ENCODE measurements around the gene KCNG4.

The KCNG4 gene

DNA sequence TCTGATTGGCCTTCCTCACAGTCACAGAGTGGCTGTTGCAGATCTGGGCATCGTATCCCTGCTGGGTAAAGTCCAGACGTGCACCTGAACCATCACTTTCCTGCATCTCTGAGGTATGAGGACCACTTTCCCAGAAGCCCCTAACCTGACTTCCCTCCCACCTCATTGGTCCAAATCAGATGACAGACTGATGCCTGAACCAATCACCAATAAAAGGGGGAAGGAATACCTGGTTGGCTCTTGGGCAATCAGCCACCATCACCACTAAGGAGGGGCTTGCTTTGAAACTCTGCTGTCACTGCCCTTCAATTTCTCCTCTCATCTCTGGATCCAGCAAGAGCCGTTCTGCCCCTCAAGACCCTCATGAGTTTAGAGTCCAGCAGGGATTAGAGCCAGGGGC, 41.3 kb upstream of the KCNG4 start:
- TF ChIP-seq, protein P1, sequence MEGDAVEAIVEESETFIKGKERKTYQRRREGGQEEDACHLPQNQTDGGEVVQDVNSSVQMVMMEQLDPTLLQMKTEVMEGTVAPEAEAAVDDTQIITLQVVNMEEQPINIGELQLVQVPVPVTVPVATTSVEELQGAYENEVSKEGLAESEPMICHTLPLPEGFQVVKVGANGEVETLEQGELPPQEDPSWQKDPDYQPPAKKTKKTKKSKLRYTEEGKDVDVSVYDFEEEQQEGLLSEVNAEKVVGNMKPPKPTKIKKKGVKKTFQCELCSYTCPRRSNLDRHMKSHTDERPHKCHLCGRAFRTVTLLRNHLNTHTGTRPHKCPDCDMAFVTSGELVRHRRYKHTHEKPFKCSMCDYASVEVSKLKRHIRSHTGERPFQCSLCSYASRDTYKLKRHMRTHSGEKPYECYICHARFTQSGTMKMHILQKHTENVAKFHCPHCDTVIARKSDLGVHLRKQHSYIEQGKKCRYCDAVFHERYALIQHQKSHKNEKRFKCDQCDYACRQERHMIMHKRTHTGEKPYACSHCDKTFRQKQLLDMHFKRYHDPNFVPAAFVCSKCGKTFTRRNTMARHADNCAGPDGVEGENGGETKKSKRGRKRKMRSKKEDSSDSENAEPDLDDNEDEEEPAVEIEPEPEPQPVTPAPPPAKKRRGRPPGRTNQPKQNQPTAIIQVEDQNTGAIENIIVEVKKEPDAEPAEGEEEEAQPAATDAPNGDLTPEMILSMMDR (IDR thresholded peaks at IDR 0.05; ENCODE audit: low read depth, low read length): no peak
- H3K4me3 ChIP-seq (replicated peaks in 1 of 2; ENCODE audit: low read depth in 2 of 2, low read length in 2 of 2): no peak overlapping the region
- DNase-seq (ENCODE audit: low read depth in 2 of 2): peak; percentile 34 to 35

DNA sequence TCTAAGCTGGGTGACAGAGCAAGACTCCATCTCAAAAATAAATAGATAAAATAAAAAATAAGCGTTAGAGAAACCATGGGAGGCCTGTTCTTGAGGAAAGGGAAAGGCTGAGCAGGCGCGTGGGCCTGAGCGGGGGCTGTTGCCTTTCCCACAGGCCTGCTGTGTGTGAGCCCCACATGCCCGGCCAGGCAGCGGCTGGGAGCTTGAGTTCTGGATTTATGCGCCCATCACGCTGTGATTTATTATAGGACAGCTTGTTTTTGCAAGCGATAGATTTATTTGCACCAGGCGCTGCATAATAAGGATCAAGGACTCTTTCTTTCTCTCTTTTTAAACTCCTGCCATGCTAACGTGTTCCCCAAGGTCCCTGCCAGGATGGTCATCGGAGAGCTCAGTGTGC, 40.1 kb upstream of the KCNG4 start:
- TF ChIP-seq, protein P1 (IDR thresholded peaks at IDR 0.05; ENCODE audit: low read depth, low read length): no peak
- no peak overlapping the region for H3K4me3 ChIP-seq (replicated peaks in 1 of 2; ENCODE audit: low read depth in 2 of 2, low read length in 2 of 2)
- DNase-seq (ENCODE audit: low read depth in 2 of 2): no peak

DNA sequence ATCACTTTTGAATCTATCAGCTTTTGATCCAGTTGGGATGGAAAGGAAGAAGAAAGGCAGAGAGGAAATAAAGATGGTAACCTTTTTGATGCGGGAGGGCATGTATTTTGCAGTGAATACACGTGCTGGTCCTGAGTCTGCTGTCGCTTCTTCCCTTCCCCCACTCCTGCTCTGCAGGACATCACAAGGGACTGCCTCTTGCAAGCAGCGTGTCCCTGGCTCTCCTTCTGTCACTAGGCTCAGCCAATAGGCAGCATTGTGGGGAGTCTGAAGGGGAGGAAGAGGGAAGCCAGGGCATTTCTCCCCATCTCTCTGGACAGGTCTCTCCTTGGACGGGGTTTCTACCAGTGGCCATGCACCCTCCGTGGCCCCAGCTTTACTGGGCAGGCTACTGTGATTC, 39.2 kb upstream of the KCNG4 start:
- H3K4me3 ChIP-seq (replicated peaks in 1 of 2; ENCODE audit: low read depth in 2 of 2, low read length in 2 of 2): no peak overlapping the region
- TF ChIP-seq, protein P1 (IDR thresholded peaks at IDR 0.05; ENCODE audit: low read depth, low read length): no peak
- no peak for DNase-seq (ENCODE audit: low read depth in 2 of 2)

DNA sequence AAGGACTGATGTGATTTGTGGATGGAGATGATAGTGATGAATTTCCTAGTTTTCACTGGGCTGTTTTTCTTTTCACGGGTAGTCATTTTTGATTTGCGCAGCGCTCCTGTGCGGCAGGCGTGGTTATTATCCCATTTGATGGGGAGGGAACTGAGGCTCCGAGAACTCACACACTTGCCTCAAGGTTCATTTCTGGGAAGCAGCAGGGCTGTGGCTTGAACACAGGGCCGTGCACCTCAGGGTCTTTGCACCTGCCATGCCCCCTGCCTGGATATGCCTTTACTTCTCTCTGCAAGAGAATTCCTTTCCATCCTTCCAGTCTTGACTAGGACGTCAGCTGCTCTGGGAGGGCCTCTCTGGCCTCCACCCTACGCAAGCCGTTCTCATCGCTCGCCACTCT, 38.5 kb upstream of the KCNG4 start:
- TF ChIP-seq, protein P1 (IDR thresholded peaks at IDR 0.05; ENCODE audit: low read depth, low read length): no peak
- H3K4me3 ChIP-seq (replicated peaks in 1 of 2; ENCODE audit: low read depth in 2 of 2, low read length in 2 of 2): no peak overlapping the region

DNA sequence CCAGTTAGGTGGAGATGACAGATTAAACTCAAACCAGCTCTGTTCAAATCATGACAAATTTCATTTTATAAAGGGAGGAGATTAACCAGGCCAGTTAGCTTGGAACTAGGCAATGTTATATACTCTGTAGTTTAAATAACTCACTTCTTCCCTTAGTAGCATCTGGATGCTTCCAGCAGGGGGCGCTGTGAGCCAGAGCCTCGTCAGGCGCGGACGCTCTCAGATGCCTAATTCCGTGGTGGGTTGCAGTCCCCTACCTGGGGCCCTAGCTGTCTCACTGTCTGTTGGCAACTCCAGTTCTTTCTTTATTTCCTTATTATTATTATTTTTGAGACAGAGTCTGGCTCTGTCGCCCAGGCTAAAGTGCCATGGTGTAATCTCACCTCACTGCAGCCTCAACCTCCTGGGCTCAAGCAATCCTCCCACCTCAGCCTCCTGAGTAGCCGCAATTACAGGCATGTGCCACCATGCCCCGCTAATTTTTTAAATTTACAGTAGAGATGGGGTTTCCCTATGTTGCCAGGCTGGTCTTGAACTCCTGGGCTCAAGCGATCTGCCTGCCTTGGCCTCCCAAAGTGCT, 37.5 kb upstream of the KCNG4 start:
- peak; percentile 60 to 67 for DNase-seq (ENCODE audit: low read depth in 2 of 2)
- TF ChIP-seq, protein P1 (IDR thresholded peaks at IDR 0.05; ENCODE audit: low read depth, low read length): peak; percentile 87
- H3K4me3 ChIP-seq (replicated peaks in 1 of 2; ENCODE audit: low read depth in 2 of 2, low read length in 2 of 2): no peak overlapping the region

More for the DNA sequence above, 38.5 kb upstream of the KCNG4 start:
- DNase-seq (ENCODE audit: low read depth in 2 of 2): no peak

DNA sequence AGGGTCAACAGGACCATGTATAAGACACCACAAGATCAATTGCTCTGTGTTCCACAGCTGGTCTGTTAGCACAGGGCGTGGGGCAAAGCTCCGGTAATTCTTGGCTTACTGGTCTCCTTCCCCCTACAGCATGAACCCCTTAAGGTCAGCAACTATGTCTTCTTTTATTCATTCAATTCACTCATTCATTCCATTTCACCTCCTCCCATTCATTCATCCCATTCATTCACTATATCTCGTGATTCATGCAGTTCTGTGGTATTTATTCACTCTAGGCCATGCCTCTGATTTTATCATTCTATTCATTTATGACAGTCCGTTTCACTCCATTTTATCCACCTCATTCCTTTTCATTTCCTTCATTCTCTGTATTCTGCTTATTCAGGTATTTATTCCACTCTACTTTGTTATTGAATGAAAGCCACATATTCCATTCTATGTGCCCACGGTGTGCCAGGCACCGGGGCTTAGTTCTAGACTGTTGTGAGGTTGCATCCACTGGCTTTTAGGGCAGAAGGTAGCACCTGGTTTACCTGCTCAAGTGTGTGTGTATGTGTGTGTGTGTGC, 35.9 kb upstream of the KCNG4 start:
- TF ChIP-seq, protein P1 (IDR thresholded peaks at IDR 0.05; ENCODE audit: low read depth, low read length): no peak
- no peak for DNase-seq (ENCODE audit: low read depth in 2 of 2)
- no peak overlapping the region for H3K4me3 ChIP-seq (replicated peaks in 1 of 2; ENCODE audit: low read depth in 2 of 2, low read length in 2 of 2)

DNA sequence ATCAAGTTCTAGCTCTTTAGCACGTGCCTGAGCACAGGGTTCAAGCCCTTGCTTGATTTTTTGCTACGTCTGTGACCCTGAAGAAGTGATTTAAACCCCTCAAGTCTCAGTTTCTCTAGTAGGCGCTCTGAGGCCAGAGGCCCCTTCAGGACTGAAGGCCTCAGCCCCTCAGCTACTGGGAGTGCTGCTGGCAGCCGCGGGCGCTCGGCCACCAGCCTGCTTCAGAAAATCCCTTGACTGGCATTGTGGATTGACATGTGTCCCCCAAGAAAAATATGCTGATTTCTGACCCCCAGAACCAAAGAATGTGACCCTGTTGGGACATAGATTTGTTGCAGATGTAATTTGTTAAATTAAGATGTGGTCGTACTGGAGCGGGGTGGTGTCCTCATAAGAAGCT, 34.7 kb upstream of the KCNG4 start:
- TF ChIP-seq, protein P1 (IDR thresholded peaks at IDR 0.05; ENCODE audit: low read depth, low read length): no peak
- H3K4me3 ChIP-seq (replicated peaks in 1 of 2; ENCODE audit: low read depth in 2 of 2, low read length in 2 of 2): no peak overlapping the region
- DNase-seq (ENCODE audit: low read depth in 2 of 2): no peak

All from cardiac fibroblast (primary cell).